Ishikawa (cell line): ENCODE results near the gene EFNA5.

Experiments
- CEBPB ChIP-seq: IDR thresholded peaks from 2 replicates; pipeline ENCODE4 v1.6.1; 2012
- CREB1 ChIP-seq: IDR thresholded peaks from 2 replicates; pipeline ENCODE4 v1.6.1; 2012; ENCODE audit warnings: low read depth
- EGR1 ChIP-seq: IDR thresholded peaks from 2 replicates; pipeline ENCODE4 v1.6.1; 2012
- EP300 ChIP-seq: IDR thresholded peaks from 2 replicates; pipeline ENCODE4 v1.6.1; 2012; ENCODE audit warnings: borderline replicate concordance
- FOXM1 ChIP-seq: IDR thresholded peaks from 2 replicates; pipeline ENCODE4 v1.6.1; 2012; ENCODE audit warnings: low read depth, borderline replicate concordance
- NFIC ChIP-seq: IDR thresholded peaks from 2 replicates; pipeline ENCODE4 v1.6.1; 2012
- RAD21 ChIP-seq: IDR thresholded peaks from 2 replicates; pipeline ENCODE4 v1.6.1; 2012; ENCODE audit warnings: low read depth
- TAF1 ChIP-seq: IDR thresholded peaks from 2 replicates; pipeline ENCODE4 v1.6.1; 2012; ENCODE audit warnings: low read depth, mild to moderate bottlenecking
- TCF12 ChIP-seq: IDR thresholded peaks from 2 replicates; pipeline ENCODE4 v1.6.1; 2012; ENCODE audit warnings: low read depth
- TEAD4 ChIP-seq: IDR thresholded peaks from 2 replicates; pipeline ENCODE4 v1.6.1; 2012
- YY1 ChIP-seq: IDR thresholded peaks from 2 replicates; pipeline ENCODE4 v1.6.1; 2012; ENCODE audit warnings: low read depth
- ZBTB7A ChIP-seq: IDR thresholded peaks from 2 replicates; pipeline ENCODE4 v1.6.1; 2012; ENCODE audit warnings: low read depth
- TF ChIP-seq, protein P1 (sequence below): IDR thresholded peaks from 2 replicates; pipeline ENCODE4 v1.6.1; 2012
- TF ChIP-seq, protein P2 (sequence below): IDR thresholded peaks from 2 replicates; pipeline ENCODE4 v1.6.1; 2012
- TF ChIP-seq, protein P3 (sequence below): IDR thresholded peaks from 2 replicates; pipeline ENCODE4 v1.6.1; 2012; ENCODE audit warnings: low read depth, mild to moderate bottlenecking

EFNA5 gene

DNA sequence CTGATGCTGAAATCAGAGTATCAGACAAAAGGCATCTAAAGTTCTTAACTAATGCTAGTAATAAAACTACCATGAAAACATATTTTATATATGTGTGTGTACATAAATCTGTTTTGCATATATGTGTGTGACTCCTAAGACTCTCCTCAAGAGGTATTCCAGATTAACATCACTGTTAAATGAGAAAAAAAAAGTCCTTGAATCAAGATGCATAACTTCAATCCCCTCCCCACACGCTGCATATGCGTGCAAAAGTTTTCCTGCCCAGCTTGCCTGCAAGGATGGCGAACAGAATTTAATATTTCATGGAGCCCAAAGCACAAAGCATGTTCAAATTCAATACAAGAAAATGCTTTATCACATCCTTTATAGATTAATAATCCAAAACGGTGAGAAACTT lies 34.7 kb downstream of the EFNA5 start:
- TF ChIP-seq, protein P1, sequence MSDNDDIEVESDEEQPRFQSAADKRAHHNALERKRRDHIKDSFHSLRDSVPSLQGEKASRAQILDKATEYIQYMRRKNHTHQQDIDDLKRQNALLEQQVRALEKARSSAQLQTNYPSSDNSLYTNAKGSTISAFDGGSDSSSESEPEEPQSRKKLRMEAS = no peak
- TF ChIP-seq NFIC (no peak), FOXM1 (no peak), EP300 (no peak), TCF12 (no peak), CEBPB (no peak), TAF1 (no peak), YY1 (no peak), CREB1 (no peak), EGR1 (no peak), RAD21 (no peak), TEAD4 (no peak), ZBTB7A (no peak)
- TF ChIP-seq, protein P2, sequence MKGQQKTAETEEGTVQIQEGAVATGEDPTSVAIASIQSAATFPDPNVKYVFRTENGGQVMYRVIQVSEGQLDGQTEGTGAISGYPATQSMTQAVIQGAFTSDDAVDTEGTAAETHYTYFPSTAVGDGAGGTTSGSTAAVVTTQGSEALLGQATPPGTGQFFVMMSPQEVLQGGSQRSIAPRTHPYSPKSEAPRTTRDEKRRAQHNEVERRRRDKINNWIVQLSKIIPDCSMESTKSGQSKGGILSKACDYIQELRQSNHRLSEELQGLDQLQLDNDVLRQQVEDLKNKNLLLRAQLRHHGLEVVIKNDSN = no peak
- TF ChIP-seq, protein P3, sequence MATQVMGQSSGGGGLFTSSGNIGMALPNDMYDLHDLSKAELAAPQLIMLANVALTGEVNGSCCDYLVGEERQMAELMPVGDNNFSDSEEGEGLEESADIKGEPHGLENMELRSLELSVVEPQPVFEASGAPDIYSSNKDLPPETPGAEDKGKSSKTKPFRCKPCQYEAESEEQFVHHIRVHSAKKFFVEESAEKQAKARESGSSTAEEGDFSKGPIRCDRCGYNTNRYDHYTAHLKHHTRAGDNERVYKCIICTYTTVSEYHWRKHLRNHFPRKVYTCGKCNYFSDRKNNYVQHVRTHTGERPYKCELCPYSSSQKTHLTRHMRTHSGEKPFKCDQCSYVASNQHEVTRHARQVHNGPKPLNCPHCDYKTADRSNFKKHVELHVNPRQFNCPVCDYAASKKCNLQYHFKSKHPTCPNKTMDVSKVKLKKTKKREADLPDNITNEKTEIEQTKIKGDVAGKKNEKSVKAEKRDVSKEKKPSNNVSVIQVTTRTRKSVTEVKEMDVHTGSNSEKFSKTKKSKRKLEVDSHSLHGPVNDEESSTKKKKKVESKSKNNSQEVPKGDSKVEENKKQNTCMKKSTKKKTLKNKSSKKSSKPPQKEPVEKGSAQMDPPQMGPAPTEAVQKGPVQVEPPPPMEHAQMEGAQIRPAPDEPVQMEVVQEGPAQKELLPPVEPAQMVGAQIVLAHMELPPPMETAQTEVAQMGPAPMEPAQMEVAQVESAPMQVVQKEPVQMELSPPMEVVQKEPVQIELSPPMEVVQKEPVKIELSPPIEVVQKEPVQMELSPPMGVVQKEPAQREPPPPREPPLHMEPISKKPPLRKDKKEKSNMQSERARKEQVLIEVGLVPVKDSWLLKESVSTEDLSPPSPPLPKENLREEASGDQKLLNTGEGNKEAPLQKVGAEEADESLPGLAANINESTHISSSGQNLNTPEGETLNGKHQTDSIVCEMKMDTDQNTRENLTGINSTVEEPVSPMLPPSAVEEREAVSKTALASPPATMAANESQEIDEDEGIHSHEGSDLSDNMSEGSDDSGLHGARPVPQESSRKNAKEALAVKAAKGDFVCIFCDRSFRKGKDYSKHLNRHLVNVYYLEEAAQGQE = no peak

DNA sequence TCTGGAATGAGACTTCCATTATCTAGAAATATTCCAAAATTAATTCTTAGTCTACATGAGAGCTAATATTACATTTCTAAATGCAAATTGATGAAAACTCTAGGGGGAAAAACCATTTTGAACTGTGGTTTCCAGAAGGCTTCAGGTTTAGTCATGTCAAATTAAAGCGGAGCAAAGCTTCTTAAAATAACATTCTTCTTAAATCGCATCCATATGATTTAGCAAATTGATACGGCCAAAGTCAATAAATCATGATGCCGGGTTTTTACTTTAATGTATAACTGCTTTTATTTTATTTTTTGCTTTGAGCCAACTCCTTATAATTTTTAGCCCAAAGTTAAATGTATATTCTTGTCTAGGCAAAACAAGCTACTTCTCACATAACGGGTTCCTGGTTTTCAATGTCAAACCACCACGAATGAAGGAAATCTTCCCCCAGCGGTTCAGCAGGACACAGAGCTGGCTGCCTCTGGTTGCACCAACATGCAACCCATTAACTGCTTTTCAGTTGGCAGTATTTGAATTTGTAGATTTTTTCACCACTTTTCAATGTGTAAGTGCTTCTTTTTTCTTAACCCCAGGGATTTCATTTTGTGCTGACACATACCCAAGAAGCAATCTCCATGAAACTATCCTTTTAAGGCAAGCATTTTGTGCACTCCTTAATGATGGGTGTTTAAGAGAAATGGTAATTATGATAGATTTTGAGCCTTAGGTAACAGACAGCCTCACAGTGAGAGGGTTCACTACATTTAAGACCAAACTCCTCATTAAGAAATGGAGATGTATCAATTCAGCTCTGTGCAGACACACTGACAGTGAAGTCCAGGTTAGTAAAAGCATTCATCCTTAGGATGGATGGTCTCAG lies 35.5 kb downstream of the EFNA5 start:
- TF ChIP-seq, protein P3 = no peak
- TF ChIP-seq TCF12 (no peak), RAD21 (no peak), YY1 (no peak), ZBTB7A (no peak), CREB1 (no peak), CEBPB (no peak), EGR1 (no peak), TAF1 (no peak), EP300 (no peak), NFIC (no peak), TEAD4 (no peak), FOXM1 (no peak)
- TF ChIP-seq, protein P1 = no peak

DNA sequence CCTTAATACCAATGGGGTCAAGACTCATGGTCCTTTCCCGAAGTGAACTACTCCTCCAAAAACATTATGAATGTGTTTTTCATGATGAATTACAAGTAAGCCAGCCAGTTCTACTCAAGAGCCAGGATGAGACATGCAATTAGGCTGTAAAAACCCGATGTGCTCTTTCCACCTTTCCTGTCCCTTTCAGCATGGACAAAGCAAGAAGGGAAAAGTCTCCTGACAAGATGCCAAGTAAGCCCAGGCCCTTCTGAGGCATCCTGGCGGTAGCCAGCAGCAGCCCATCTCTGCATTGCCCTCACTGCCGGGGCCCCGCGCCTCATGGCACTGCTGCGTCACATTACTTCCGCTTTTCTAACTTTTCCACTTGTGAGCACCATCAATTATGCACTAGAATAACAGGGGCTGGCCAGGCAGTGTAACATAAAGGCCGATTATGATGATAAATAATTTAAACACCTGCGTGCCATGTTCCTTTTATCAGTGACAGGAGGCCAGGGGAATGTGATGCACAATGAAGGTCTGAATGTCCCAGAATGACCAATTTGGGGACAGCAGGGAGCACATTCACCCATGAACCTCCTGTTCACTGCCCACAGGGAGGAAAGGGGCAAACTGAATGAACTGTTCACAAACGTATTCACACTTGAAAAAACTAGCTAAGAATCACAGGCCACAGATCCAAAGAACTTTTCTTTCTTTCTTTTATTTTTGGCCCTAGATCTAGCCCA lies 37.4 kb downstream of the EFNA5 start:
- TF ChIP-seq TCF12 = no peak
- no peak for TF ChIP-seq NFIC
- no peak for TF ChIP-seq YY1
- no peak for TF ChIP-seq TEAD4
- TF ChIP-seq, protein P2 = no peak
- TF ChIP-seq, protein P1 = no peak
- no peak for TF ChIP-seq CEBPB
- no peak for TF ChIP-seq RAD21
- no peak for TF ChIP-seq EGR1
- no peak for TF ChIP-seq EP300
- TF ChIP-seq FOXM1 = no peak
- TF ChIP-seq ZBTB7A = no peak
- TF ChIP-seq, protein P3 = no peak
- no peak for TF ChIP-seq CREB1
